HG03060 (cell line): ENCODE data around the gene LRRC8E.
"Not testable (repeated sequence)": the region's sequence is repeated elsewhere in the genome, so short reads cannot be mapped to it uniquely, and the experiment has no call there.

ENCODE experiments used
- ATAC-seq: cut with Tn5 transposase; IDR thresholded peaks from one replicate; pipeline ENCODE4 v1.9.1; 2021; ENCODE audit warnings: low read depth, moderate number of reproducible peaks; ENCODE audit not compliant: unreplicated experiment

LRRC8E gene

GRCh38 chr19:7916103-7916954 lies 28.0 kb downstream of the LRRC8E start:
- no peak for ATAC-seq

GRCh38 chr19:7916955-7917266 lies 28.6 kb downstream of the LRRC8E start:
- ATAC-seq, result no peak

GRCh38 chr19:7917267-7918061 lies 29.2 kb downstream of the LRRC8E start:
- ATAC-seq, result no peak

GRCh38 chr19:7918062-7918614 lies 29.8 kb downstream of the LRRC8E start:
- ATAC-seq, result not testable (repeated sequence)

GRCh38 chr19:7918615-7919421 lies 30.5 kb downstream of the LRRC8E start:
- ATAC-seq, result no peak

- ATAC-seq, result peak; percentile 46
Observed at GRCh38 chr19:7919610-7920518, 31.6 kb downstream of the LRRC8E start, which contains the start of gene SNAPC2. SNAPC2 (plus strand) TSS chr19:7920338; CDS start chr19:7920367, 29 bp downstream.

GRCh38 chr19:7920519-7921301 lies 32.4 kb downstream of the LRRC8E start:
- ATAC-seq, result peak; percentile 24

GRCh38 chr19:7921302-7921966 lies 33.1 kb downstream of the LRRC8E start:
- ATAC-seq, result no peak

- ATAC-seq, result no peak
Observed at GRCh38 chr19:7921967-7922835, 33.9 kb downstream of the LRRC8E start.

GRCh38 chr19:7922836-7923195 lies 34.5 kb downstream of the LRRC8E start:
- ATAC-seq, result no peak

- ATAC-seq, result no peak
Observed at GRCh38 chr19:7923295-7924191, 35.2 kb downstream of the LRRC8E start.

GRCh38 chr19:7924241-7924640 lies 35.9 kb downstream of the LRRC8E start:
- no peak for ATAC-seq

GRCh38 chr19:7924651-7925170 lies 36.4 kb downstream of the LRRC8E start:
- no peak for ATAC-seq

GRCh38 chr19:7925171-7925851 lies 37.0 kb downstream of the LRRC8E start:
- ATAC-seq, result no peak

GRCh38 chr19:7926021-7926726 lies 37.9 kb downstream of the LRRC8E start, which contains the start of gene CTXN1:
CTXN1 (minus strand) TSS chr19:7926135; CDS start chr19:7925538, 597 bp downstream.
- ATAC-seq, result no peak
